SK-N-SH treated with all-trans-retinoic acid at 6 μM for 48 hours (cell line): Measurements from ENCODE around the gene ZBTB7B.

Experiments used
- ARNTL ChIP-seq: fragments of 450-650 bp; formaldehyde crosslinking; IDR thresholded peaks from 2 replicates; pipeline ENCODE4 v1.5.0; 2020; ENCODE audit warnings: low read depth, mild to moderate bottlenecking, moderate library complexity, borderline replicate concordance
- RARB ChIP-seq: fragments of 250-450 bp; sonication (Bioruptor Pico); IDR thresholded peaks from 2 replicates; pipeline ENCODE4 v1.8.0; 2021; ENCODE audit warnings: mild to moderate bottlenecking, moderate library complexity
- SNAI2 ChIP-seq: fragments of 250-450 bp; sonication (Bioruptor Pico); IDR thresholded peaks from 2 replicates; pipeline ENCODE4 v1.5.0; 2020; ENCODE audit warnings: mild to moderate bottlenecking, moderate library complexity
- TOX ChIP-seq: fragments of 250-450 bp; sonication (Bioruptor Pico); IDR thresholded peaks from 2 replicates; pipeline ENCODE4 v1.8.0; 2021; ENCODE audit warnings: mild to moderate bottlenecking, moderate library complexity, borderline replicate concordance
- ZC3H10 ChIP-seq: fragments of 250-450 bp; sonication (Bioruptor Pico); IDR thresholded peaks from 2 replicates; pipeline ENCODE4 v1.5.1; 2021; ENCODE audit warnings: mild to moderate bottlenecking, moderate library complexity
- ZFP3 ChIP-seq: fragments of 250-450 bp; sonication (Bioruptor Pico); IDR thresholded peaks from 2 replicates; pipeline ENCODE4 v1.5.0; 2020; ENCODE audit warnings: mild to moderate bottlenecking, moderate library complexity
- ZFP30 ChIP-seq: fragments of 450-650 bp; formaldehyde crosslinking; IDR thresholded peaks from 2 replicates; pipeline ENCODE4 v1.5.0; 2022; ENCODE audit warnings: mild to moderate bottlenecking, moderate library complexity
- ZNF70 ChIP-seq: fragments of 450-650 bp; formaldehyde crosslinking; IDR thresholded peaks from 2 replicates; pipeline ENCODE4 v1.5.0; 2020; ENCODE audit warnings: mild to moderate bottlenecking, moderate library complexity
- ZNF8 ChIP-seq: fragments of 450-650 bp; formaldehyde crosslinking; IDR thresholded peaks from 2 replicates; pipeline ENCODE4 v1.5.0; 2020; ENCODE audit warnings: mild to moderate bottlenecking, moderate library complexity
- TF ChIP-seq, protein P1 (sequence below): fragments of 250-450 bp; sonication (Bioruptor Pico); IDR thresholded peaks from 2 replicates; pipeline ENCODE4 v1.8.0; 2021; ENCODE audit warnings: low read depth, mild to moderate bottlenecking, moderate library complexity, borderline replicate concordance
- TF ChIP-seq, protein P2 (sequence below): fragments of 250-450 bp; sonication (Bioruptor Pico); IDR thresholded peaks from 2 replicates; pipeline ENCODE4 v1.5.1; 2021; ENCODE audit warnings: mild to moderate bottlenecking, moderate library complexity
- TF ChIP-seq, protein P3 (sequence below): fragments of 250-450 bp; sonication (Bioruptor Pico); IDR thresholded peaks from 2 replicates; pipeline ENCODE4 v1.8.0; 2020; ENCODE audit warnings: mild to moderate bottlenecking, moderate library complexity, borderline replicate concordance
- TF ChIP-seq, protein P4 (sequence below): fragments of 250-450 bp; sonication (Bioruptor Pico); IDR thresholded peaks from 2 replicates; pipeline ENCODE4 v1.5.1; 2020; ENCODE audit warnings: low read depth, mild to moderate bottlenecking, moderate library complexity

DNA sequence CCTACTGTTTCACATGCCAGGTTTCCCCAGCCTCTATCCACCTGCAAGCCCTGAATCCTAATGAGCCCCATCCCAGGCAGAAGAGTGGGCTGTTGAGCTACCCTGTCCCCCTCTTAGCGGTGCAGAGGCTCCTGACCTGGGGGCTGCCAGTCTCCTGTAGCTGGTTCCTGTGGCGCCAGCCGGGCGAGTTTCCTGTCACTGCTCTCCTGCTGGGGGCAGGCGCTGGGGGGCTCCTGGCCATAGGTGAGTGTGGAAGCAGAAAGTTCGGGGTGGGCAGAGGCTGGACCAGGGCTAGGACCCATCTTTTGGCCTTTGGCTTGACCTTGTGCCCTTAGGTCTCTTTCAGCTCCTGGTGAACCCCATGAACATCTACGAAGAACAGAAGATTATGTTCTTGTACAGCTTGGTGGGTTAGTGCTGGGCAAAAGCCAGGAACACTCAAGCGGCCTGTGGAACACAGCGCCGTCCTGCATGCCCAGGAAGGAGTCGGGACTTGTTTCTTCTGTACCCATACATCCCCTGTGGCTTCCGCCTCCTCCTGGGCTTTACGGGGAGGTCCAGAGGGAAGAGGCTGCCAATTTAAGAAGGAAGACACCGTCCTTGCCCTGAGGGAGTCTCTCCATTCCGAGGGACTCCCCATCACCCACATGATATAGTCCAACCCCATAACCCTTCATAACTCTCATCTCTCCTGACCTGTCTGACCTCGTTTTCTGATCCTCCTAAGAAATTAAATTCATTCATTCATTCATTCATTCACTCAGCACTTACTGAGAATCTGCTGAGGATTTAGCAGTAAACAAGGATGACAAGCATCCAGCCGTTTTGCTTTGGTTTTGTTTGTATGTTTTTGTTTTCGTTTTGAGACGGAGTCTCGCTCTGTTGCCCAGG is 32.0 kb downstream of the ZBTB7B start:
- no peak for TF ChIP-seq ZFP3
- TF ChIP-seq, protein P1, sequence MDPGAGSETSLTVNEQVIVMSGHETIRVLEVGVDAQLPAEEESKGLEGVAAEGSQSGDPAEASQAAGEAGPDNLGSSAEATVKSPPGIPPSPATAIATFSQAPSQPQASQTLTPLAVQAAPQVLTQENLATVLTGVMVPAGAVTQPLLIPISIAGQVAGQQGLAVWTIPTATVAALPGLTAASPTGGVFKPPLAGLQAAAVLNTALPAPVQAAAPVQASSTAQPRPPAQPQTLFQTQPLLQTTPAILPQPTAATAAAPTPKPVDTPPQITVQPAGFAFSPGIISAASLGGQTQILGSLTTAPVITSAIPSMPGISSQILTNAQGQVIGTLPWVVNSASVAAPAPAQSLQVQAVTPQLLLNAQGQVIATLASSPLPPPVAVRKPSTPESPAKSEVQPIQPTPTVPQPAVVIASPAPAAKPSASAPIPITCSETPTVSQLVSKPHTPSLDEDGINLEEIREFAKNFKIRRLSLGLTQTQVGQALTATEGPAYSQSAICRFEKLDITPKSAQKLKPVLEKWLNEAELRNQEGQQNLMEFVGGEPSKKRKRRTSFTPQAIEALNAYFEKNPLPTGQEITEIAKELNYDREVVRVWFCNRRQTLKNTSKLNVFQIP (CRISPR knock-in tag) = no peak
- TF ChIP-seq RARB (CRISPR knock-in tag) = no peak
- TF ChIP-seq ZFP30 (CRISPR knock-in tag) = no peak
- TF ChIP-seq, protein P2, sequence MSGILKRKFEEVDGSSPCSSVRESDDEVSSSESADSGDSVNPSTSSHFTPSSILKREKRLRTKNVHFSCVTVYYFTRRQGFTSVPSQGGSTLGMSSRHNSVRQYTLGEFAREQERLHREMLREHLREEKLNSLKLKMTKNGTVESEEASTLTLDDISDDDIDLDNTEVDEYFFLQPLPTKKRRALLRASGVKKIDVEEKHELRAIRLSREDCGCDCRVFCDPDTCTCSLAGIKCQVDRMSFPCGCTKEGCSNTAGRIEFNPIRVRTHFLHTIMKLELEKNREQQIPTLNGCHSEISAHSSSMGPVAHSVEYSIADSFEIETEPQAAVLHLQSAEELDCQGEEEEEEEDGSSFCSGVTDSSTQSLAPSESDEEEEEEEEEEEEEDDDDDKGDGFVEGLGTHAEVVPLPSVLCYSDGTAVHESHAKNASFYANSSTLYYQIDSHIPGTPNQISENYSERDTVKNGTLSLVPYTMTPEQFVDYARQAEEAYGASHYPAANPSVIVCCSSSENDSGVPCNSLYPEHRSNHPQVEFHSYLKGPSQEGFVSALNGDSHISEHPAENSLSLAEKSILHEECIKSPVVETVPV (CRISPR knock-in tag) = no peak
- no peak for TF ChIP-seq ARNTL (CRISPR knock-in tag)
- TF ChIP-seq, protein P3, sequence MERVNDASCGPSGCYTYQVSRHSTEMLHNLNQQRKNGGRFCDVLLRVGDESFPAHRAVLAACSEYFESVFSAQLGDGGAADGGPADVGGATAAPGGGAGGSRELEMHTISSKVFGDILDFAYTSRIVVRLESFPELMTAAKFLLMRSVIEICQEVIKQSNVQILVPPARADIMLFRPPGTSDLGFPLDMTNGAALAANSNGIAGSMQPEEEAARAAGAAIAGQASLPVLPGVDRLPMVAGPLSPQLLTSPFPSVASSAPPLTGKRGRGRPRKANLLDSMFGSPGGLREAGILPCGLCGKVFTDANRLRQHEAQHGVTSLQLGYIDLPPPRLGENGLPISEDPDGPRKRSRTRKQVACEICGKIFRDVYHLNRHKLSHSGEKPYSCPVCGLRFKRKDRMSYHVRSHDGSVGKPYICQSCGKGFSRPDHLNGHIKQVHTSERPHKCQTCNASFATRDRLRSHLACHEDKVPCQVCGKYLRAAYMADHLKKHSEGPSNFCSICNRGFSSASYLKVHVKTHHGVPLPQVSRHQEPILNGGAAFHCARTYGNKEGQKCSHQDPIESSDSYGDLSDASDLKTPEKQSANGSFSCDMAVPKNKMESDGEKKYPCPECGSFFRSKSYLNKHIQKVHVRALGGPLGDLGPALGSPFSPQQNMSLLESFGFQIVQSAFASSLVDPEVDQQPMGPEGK (CRISPR knock-in tag) = no peak
- no peak for TF ChIP-seq ZNF8 (CRISPR knock-in tag)
- TF ChIP-seq, protein P4, sequence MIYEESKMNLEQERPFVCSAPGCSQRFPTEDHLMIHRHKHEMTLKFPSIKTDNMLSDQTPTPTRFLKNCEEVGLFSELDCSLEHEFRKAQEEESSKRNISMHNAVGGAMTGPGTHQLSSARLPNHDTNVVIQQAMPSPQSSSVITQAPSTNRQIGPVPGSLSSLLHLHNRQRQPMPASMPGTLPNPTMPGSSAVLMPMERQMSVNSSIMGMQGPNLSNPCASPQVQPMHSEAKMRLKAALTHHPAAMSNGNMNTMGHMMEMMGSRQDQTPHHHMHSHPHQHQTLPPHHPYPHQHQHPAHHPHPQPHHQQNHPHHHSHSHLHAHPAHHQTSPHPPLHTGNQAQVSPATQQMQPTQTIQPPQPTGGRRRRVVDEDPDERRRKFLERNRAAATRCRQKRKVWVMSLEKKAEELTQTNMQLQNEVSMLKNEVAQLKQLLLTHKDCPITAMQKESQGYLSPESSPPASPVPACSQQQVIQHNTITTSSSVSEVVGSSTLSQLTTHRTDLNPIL (CRISPR knock-in tag) = no peak
- TF ChIP-seq ZNF70 = no peak
- no peak for TF ChIP-seq TOX (CRISPR knock-in tag)
- no peak for TF ChIP-seq ZC3H10 (CRISPR knock-in tag)
- no peak for TF ChIP-seq SNAI2
